Limb (tissue), 2 donors: Measurements from ENCODE around the gene PPP3R1.

Experiments
- DNase-seq, 2 donors: peaks; one replicate each; pipeline ENCODE4 v3.0.0-alpha.2; 2016; ENCODE audit errors: extremely low spot score in 2 of 2

Gene PPP3R1

GRCh38 chr2:68252400-68253218 lies at the start of gene PPP3R1:
Gene PPP3R1 (minus strand): TSS chr2:68252532. CDS start chr2:68252127, 405 bp downstream.
- peak; percentile 94 to 98 for DNase-seq

GRCh38 chr2:68295516-68295915 lies 43.2 kb upstream of the PPP3R1 start:
- no peak for DNase-seq

GRCh38 chr2:68294913-68295312 lies 42.6 kb upstream of the PPP3R1 start:
- no peak for DNase-seq

- DNase-seq = no peak
Observed at GRCh38 chr2:68294187-68294586, 41.9 kb upstream of the PPP3R1 start.

- DNase-seq = no peak
Observed at GRCh38 chr2:68293755-68294154, 41.4 kb upstream of the PPP3R1 start.

- DNase-seq = no peak
Observed at GRCh38 chr2:68293024-68293423, 40.7 kb upstream of the PPP3R1 start.

- DNase-seq = no peak
Observed at GRCh38 chr2:68292108-68292710, 39.9 kb upstream of the PPP3R1 start.

GRCh38 chr2:68291314-68291713 lies 39.0 kb upstream of the PPP3R1 start:
- DNase-seq = no peak

- DNase-seq = no peak
Observed at GRCh38 chr2:68290901-68291300, 38.6 kb upstream of the PPP3R1 start.

GRCh38 chr2:68287580-68288441 lies 35.5 kb upstream of the PPP3R1 start:
- peak in 1 of 2 donors; percentile 27 for DNase-seq

GRCh38 chr2:68284896-68285295 lies 32.6 kb upstream of the PPP3R1 start:
- DNase-seq = peak; percentile 32 to 42

- no peak for DNase-seq
Observed at GRCh38 chr2:68283419-68283812, 31.1 kb upstream of the PPP3R1 start.

- DNase-seq = peak in 1 of 2 donors; percentile 30
Observed at GRCh38 chr2:68282811-68283418, 30.6 kb upstream of the PPP3R1 start.

GRCh38 chr2:68280796-68281195 lies 28.5 kb upstream of the PPP3R1 start:
- DNase-seq = no peak

GRCh38 chr2:68280348-68280747 lies 28.0 kb upstream of the PPP3R1 start:
- no peak for DNase-seq

GRCh38 chr2:68279691-68280090 lies 27.4 kb upstream of the PPP3R1 start:
- no peak for DNase-seq

GRCh38 chr2:68278169-68278568 lies 25.8 kb upstream of the PPP3R1 start:
- DNase-seq = no peak

- DNase-seq = no peak
Observed at GRCh38 chr2:68274022-68274421, 21.7 kb upstream of the PPP3R1 start.

GRCh38 chr2:68272246-68272994 lies 20.1 kb upstream of the PPP3R1 start:
- DNase-seq = no peak

- no peak for DNase-seq
Observed at GRCh38 chr2:68266655-68267054, 14.3 kb upstream of the PPP3R1 start.

- DNase-seq = no peak
Observed at GRCh38 chr2:68263632-68264031, 11.3 kb upstream of the PPP3R1 start.
